OCI-LY1 (cell line): ENCODE data around the gene AFDN.

Experiments used
- H2AFZ ChIP-seq: fragments of 200-600 bp; sonication (generic), shearing (Covaris generic); 2 replicates; pipeline ENCODE4 v1.6.0; 2014; ENCODE audit warnings: antibody characterized with exemption, mild to moderate bottlenecking, low read length
- H3F3A ChIP-seq: fragments of 200-600 bp; sonication (generic), shearing (Covaris generic); 2 replicates; pipeline ENCODE4 v1.6.0; 2014; ENCODE audit warnings: mild to moderate bottlenecking, antibody characterized with exemption, low read length, moderate library complexity; ENCODE audit not compliant: insufficient read depth
- H3K27ac ChIP-seq: fragments of 200-600 bp; sonication (generic); 2 replicates; pipeline ENCODE4 v1.5.1; 2014; ENCODE audit warnings: low read length, mixed run types, mild to moderate bottlenecking, low read depth; ENCODE audit not compliant: poor library complexity, severe bottlenecking
- H3K27me3 ChIP-seq: fragments of 200-600 bp; sonication (generic); 2 replicates; pipeline ENCODE4 v1.6.0; 2014; ENCODE audit warnings: antibody characterized with exemption, mild to moderate bottlenecking, low read length, moderate library complexity; ENCODE audit not compliant: insufficient read depth
- H3K36me3 ChIP-seq: fragments of 200-600 bp; sonication (generic); 2 replicates; pipeline ENCODE4 v1.6.1; 2014; ENCODE audit warnings: mild to moderate bottlenecking, antibody characterized with exemption, low read length, moderate library complexity, mixed read lengths; ENCODE audit not compliant: insufficient read depth
- H3K4me1 ChIP-seq: fragments of 200-600 bp; sonication (generic); 2 replicates; pipeline ENCODE4 v1.5.1; 2014; ENCODE audit warnings: mild to moderate bottlenecking, low read length, moderate library complexity; ENCODE audit not compliant: insufficient read depth, severe bottlenecking
- H3K4me2 ChIP-seq: fragments of 200-600 bp; sonication (generic), shearing (Covaris generic); 2 replicates; pipeline ENCODE4 v1.6.1; 2014; ENCODE audit warnings: low read length
- H3K4me3 ChIP-seq: fragments of 200-600 bp; sonication (generic); 2 replicates; pipeline ENCODE4 v1.5.1; 2014; ENCODE audit warnings: low read length, low read depth, mild to moderate bottlenecking, mixed read lengths; ENCODE audit not compliant: poor library complexity, severe bottlenecking
- H3K79me2 ChIP-seq: fragments of 200-600 bp; shearing (Covaris generic); 2 replicates; pipeline ENCODE4 v1.6.1; 2016; ENCODE audit warnings: mixed run types, low read length, mixed read lengths; ENCODE audit not compliant: insufficient read depth
- H3K9ac ChIP-seq: fragments of 200-600 bp; sonication (generic), shearing (Covaris generic); 2 replicates; pipeline ENCODE4 v1.6.1; 2014; ENCODE audit warnings: mild to moderate bottlenecking, low read length, mixed read lengths
- H3K9me2 ChIP-seq: fragments of 200-600 bp; sonication (generic), shearing (Covaris generic); 2 replicates; pipeline ENCODE4 v1.6.1; 2014; ENCODE audit warnings: low read depth, mild to moderate bottlenecking, low read length, mixed read lengths
- H3K9me3 ChIP-seq: fragments of 200-600 bp; shearing (Covaris generic); 2 replicates; pipeline ENCODE4 v1.6.1; 2014; ENCODE audit warnings: low read length, mixed read lengths
- H4K20me1 ChIP-seq: fragments of 200-600 bp; sonication (generic), shearing (Covaris generic); 2 replicates; pipeline ENCODE4 v1.6.0; 2016; ENCODE audit warnings: mild to moderate bottlenecking, low read length; ENCODE audit not compliant: insufficient read depth
- CTCF ChIP-seq: fragments of 200-600 bp; sonication (generic), shearing (Covaris generic); IDR thresholded peaks from 2 replicates; pipeline ENCODE4 v1.5.1; 2017; ENCODE audit warnings: mild to moderate bottlenecking, antibody characterized with exemption, low read length, moderate library complexity, mixed read lengths
- EZH2 ChIP-seq: fragments of 200-600 bp; sonication (generic), shearing (Covaris generic); IDR thresholded peaks from 2 replicates; pipeline ENCODE4 v1.8.0; 2017; ENCODE audit warnings: borderline replicate concordance, mixed run types, mild to moderate bottlenecking, antibody characterized with exemption, low read length, moderate library complexity, mixed read lengths

Gene AFDN

DNA sequence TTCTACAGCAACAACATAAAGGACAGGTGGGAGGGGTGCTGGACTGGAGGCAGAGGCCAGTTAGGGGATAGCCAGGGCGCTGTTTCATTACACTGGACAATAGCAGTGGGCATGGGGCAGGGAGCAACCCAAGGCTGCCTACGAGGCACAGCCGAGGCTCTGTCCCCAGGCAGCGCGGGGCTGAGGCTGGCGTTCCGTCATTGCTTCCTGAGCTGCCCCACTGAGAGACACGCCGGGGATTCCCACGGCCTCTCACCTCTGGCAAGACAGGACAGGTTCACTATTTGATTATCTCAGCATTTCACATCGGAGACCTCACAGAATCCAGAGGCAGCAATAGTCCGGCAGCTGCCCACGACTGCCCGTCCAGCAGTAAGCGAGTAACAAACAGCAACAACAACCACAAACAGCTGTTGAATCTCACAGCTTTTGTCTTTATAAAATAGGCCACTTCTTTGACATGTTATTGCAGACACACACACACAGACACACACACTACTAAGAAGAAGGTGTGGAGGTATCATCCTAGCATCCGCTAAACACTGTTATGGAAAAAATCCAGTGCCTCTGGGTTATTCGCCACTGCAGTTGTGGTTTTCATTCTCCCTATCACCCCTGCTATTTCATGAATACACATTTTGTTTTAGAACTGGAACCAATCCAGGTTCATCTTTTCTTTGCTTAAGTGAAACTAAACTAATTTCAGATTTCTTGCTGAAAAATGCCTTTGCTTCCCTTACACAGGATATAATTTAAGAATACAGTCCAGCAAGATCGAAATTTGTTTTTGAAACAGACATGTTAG is 190.2 kb downstream of the AFDN start:
- Histone ChIP-seq H3K4me1 (no peaks in the 10 kb centered on the region), H3K9ac (no peak overlapping the region), H3K4me2 (no peak overlapping the region), H3K79me2 (no peaks in the 10 kb centered on the region), H4K20me1 (no peaks in the 10 kb centered on the region), H3K27me3 (no peaks in the 10 kb centered on the region), H3K36me3 (no peaks in the 10 kb centered on the region), H3K4me3 (no peak overlapping the region), H3F3A (no peaks in the 10 kb centered on the region), H3K9me3 (no peaks in the 10 kb centered on the region; the same call in 1 of the 2 replicates), H3K27ac (no peak overlapping the region), H3K9me2 (no peaks in the 10 kb centered on the region), H2AFZ (no peak overlapping the region)
- no peak for TF ChIP-seq CTCF
- TF ChIP-seq EZH2: no peak

DNA sequence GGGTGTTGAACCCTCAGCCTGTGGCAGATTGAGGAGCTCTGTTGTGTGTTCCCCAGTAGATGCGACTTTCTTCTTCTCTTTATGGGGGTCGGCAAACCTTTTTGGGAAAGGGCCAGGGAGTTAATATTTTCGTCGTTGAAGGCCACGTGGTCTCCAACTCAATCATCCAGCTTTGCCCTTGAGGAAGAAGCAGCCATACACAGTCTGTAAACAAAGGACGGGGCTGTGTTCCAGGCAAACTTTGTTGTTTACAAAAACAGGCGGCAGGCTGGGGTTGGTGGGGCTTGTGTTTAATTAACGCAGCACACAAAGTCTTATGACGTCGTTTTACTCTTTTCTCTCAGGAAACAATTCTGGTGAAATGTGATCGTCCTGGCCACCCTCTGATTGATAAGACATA is 190.9 kb downstream of the AFDN start:
- no peaks in the 10 kb centered on the region for H3K36me3 ChIP-seq
- no peak overlapping the region for H3K4me3 ChIP-seq
- TF ChIP-seq CTCF: no peak
- TF ChIP-seq EZH2: no peak
- H3K27ac ChIP-seq: no peak overlapping the region
- H3K9ac ChIP-seq: no peak overlapping the region
- H3K79me2 ChIP-seq: no peaks in the 10 kb centered on the region
- H3K4me1 ChIP-seq: no peaks in the 10 kb centered on the region
- H3K9me3 ChIP-seq: no peaks in the 10 kb centered on the region
- no peak overlapping the region for H3K4me2 ChIP-seq
- H2AFZ ChIP-seq: no peak overlapping the region
- no peaks in the 10 kb centered on the region for H3F3A ChIP-seq
- H3K9me2 ChIP-seq: no peaks in the 10 kb centered on the region
- H4K20me1 ChIP-seq: no peaks in the 10 kb centered on the region
- H3K27me3 ChIP-seq: no peaks in the 10 kb centered on the region

DNA sequence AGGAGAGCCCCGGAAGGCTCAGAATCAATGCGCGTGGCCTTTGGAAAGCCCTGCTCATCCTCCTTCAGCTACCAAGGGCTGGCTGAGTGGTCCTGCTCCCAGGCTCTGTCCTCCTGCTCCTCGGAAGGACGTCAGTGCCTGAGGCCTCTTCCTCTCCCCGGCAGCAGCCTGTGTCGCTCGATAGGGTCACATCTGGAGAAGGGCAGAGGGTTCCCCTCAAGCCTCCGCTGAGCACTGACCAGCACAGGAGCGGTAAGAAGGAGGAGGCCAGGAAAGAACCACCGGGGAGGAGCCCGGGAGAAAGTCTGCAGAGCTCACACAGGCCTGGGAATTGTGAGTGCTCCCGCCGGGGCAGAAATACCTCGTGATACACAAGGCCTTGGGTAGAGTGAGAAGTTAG is 192.0 kb downstream of the AFDN start:
- no peaks in the 10 kb centered on the region for H3K79me2 ChIP-seq
- TF ChIP-seq CTCF (no peak), EZH2 (no peak)
- no peak overlapping the region for H3K9ac ChIP-seq
- H3K4me2 ChIP-seq: no peak overlapping the region
- H3K27ac ChIP-seq: no peak overlapping the region
- no peaks in the 10 kb centered on the region for H3K9me2 ChIP-seq
- H3K4me3 ChIP-seq: no peak overlapping the region
- H3K36me3 ChIP-seq: no peaks in the 10 kb centered on the region
- no peak overlapping the region for H2AFZ ChIP-seq
- no peaks in the 10 kb centered on the region for H3K9me3 ChIP-seq
- H3F3A ChIP-seq: no peaks in the 10 kb centered on the region
- H4K20me1 ChIP-seq: no peaks in the 10 kb centered on the region
- no peaks in the 10 kb centered on the region for H3K4me1 ChIP-seq
- H3K27me3 ChIP-seq: no peaks in the 10 kb centered on the region
